HEK293 (cell line): ENCODE results near the gene RMDN3.

Experiments
- CTCF ChIA-PET: fragments of 350-600 bp; formaldehyde crosslinking; extraction: SDS; loops from one replicate; lab custom pipeline; 2021; ENCODE audit warnings: antibody characterized with exemption; lab: Yijun Ruan, JAX
- POLR2A ChIA-PET: fragments of 300-600 bp; formaldehyde crosslinking; extraction: SDS; loops from one replicate; lab custom pipeline; 2020; ENCODE audit warnings: antibody characterized with exemption, inconsistent platforms; lab: Yijun Ruan, JAX
- H3K27ac ChIP-seq: fragments of 200-500 bp; sonication (Bioruptor generic); 2 replicates; pipeline ENCODE4 v1.5.1; 2014; ENCODE audit warnings: low read depth, low read length, control low read depth, inconsistent platforms; ENCODE audit errors: extremely low read depth
- H3K36me3 ChIP-seq, 2 experiments: fragments of 200-500 bp in 1 of 2; sonication (Bioruptor generic) in 1 of 2; 1 replicate in 1 of 2; 2 replicates in 1 of 2; pipeline ENCODE4 v1.5.1; 2014 to 2017; ENCODE audit warnings: inconsistent platforms in 2 of 2, low read length in 2 of 2; ENCODE audit not compliant: control insufficient read depth in 2 of 2, insufficient read depth in 1 of 2
- H3K4me1 ChIP-seq: fragments of 200-500 bp; sonication (Bioruptor generic); 2 replicates; pipeline ENCODE4 v1.5.1; 2014; ENCODE audit warnings: mild to moderate bottlenecking, low read length, inconsistent platforms; ENCODE audit not compliant: control insufficient read depth, insufficient read depth
- H3K4me3 ChIP-seq: 2 replicates; pipeline ENCODE4 v1.5.1; 2011; ENCODE audit warnings: low read depth, mild to moderate bottlenecking, control low read depth, low read length, moderate library complexity
- H3K9me3 ChIP-seq: fragments of 200-500 bp; sonication (Bioruptor generic); 2 replicates; pipeline ENCODE4 v1.5.1; 2014; ENCODE audit warnings: low read depth, low read length, inconsistent platforms; ENCODE audit not compliant: control insufficient read depth, insufficient read depth
- BCL11B ChIP-seq: fragments of 450-650 bp; formaldehyde crosslinking; IDR thresholded peaks from 2 replicates; pipeline ENCODE4 v1.5.1; 2016; ENCODE audit warnings: low read depth, missing biosample characterization, missing genetic modification characterization
- BCL6B ChIP-seq: fragments of 450-650 bp; formaldehyde crosslinking; IDR thresholded peaks from 2 replicates; pipeline ENCODE4 v1.5.1; 2017; ENCODE audit warnings: missing biosample characterization, missing genetic modification characterization
- FEZF1 ChIP-seq: fragments of 450-650 bp; formaldehyde crosslinking; IDR thresholded peaks from 2 replicates; pipeline ENCODE4 v1.5.1; 2016; ENCODE audit warnings: missing biosample characterization, missing genetic modification characterization
- KLF7 ChIP-seq: fragments of 450-650 bp; formaldehyde crosslinking; IDR thresholded peaks from 2 replicates; pipeline ENCODE4 v1.5.1; 2016; ENCODE audit warnings: missing biosample characterization, missing genetic modification characterization, borderline replicate concordance
- PRDM6 ChIP-seq: fragments of 450-650 bp; formaldehyde crosslinking; IDR thresholded peaks from 2 replicates; pipeline ENCODE4 v1.5.1; 2017; ENCODE audit warnings: missing biosample characterization, missing genetic modification characterization
- TCF7L2 ChIP-seq: IDR thresholded peaks from 2 replicates; pipeline ENCODE4 v1.6.1; 2011; ENCODE audit warnings: low read depth, mild to moderate bottlenecking, inconsistent platforms, low read length, moderate library complexity, borderline replicate concordance
- ZNF114 ChIP-seq: fragments of 450-650 bp; formaldehyde crosslinking; IDR thresholded peaks from 2 replicates; pipeline ENCODE4 v1.5.0; 2017; ENCODE audit warnings: missing biosample characterization, missing genetic modification characterization
- ZNF138 ChIP-seq: fragments of 450-650 bp; formaldehyde crosslinking; IDR thresholded peaks from 2 replicates; pipeline ENCODE4 v1.5.1; 2016; ENCODE audit warnings: missing biosample characterization, missing genetic modification characterization, borderline replicate concordance
- ZNF362 ChIP-seq: fragments of 450-650 bp; formaldehyde crosslinking; IDR thresholded peaks from 2 replicates; pipeline ENCODE4 v1.5.1; 2016; ENCODE audit warnings: missing biosample characterization, missing genetic modification characterization
- ZNF37A ChIP-seq: fragments of 450-650 bp; IDR thresholded peaks from 2 replicates; pipeline ENCODE4 v1.5.1; 2018; ENCODE audit warnings: missing biosample characterization, missing genetic modification characterization
- ZNF488 ChIP-seq: fragments of 450-650 bp; formaldehyde crosslinking; IDR thresholded peaks from 2 replicates; pipeline ENCODE4 v1.5.1; 2016; ENCODE audit warnings: missing biosample characterization, missing genetic modification characterization
- ZNF529 ChIP-seq: fragments of 450-650 bp; formaldehyde crosslinking; IDR thresholded peaks from 2 replicates; pipeline ENCODE4 v1.5.1; 2017; ENCODE audit warnings: missing genetic modification characterization, missing biosample characterization; ENCODE audit not compliant: insufficient replicate concordance
- ZNF580 ChIP-seq: fragments of 450-650 bp; formaldehyde crosslinking; IDR thresholded peaks from 2 replicates; pipeline ENCODE4 v1.5.1; 2016; ENCODE audit warnings: missing biosample characterization, missing genetic modification characterization
- ZNF645 ChIP-seq: fragments of 450-650 bp; formaldehyde crosslinking; IDR thresholded peaks from 2 replicates; pipeline ENCODE4; 2016; ENCODE audit warnings: missing biosample characterization, missing genetic modification characterization
- ZNF707 ChIP-seq: fragments of 450-650 bp; formaldehyde crosslinking; IDR thresholded peaks from 2 replicates; pipeline ENCODE4 v1.5.1; 2016; ENCODE audit warnings: missing biosample characterization, missing genetic modification characterization
- ZNF76 ChIP-seq: fragments of 450-650 bp; formaldehyde crosslinking; IDR thresholded peaks from 2 replicates; pipeline ENCODE4; 2016; ENCODE audit warnings: low read depth, missing biosample characterization, missing genetic modification characterization, borderline replicate concordance
- ZNF791 ChIP-seq: fragments of 450-650 bp; formaldehyde crosslinking; IDR thresholded peaks from 2 replicates; pipeline ENCODE4 v1.5.1; 2016; ENCODE audit warnings: missing biosample characterization, missing genetic modification characterization
- ZXDB ChIP-seq: fragments of 450-650 bp; formaldehyde crosslinking; IDR thresholded peaks from 2 replicates; pipeline ENCODE4 v1.5.1; 2016; ENCODE audit warnings: missing biosample characterization, missing genetic modification characterization

Gene RMDN3

GRCh38 chr15:40743485-40743901 is 11.6 kb downstream of the RMDN3 start:
- ChIA-PET POLR2A (no interaction called here), CTCF (interaction anchor here (1.3 to 2.0 kb wide), 2 partner anchors 39 to 151 kb away, joined by 5 read pairs; partner anchors contain the start of gene VPS18)
- H3K9me3 ChIP-seq, result no peaks in the 10 kb centered on the region
- no peak overlapping the region for H3K4me3 ChIP-seq
- peaks cover 16 to 69% of the 10 kb centered on the region in 2 experiments; a peak in 2 of 3 replicates for H3K36me3 ChIP-seq
- TF ChIP-seq ZNF791 (tag by site-specific recombination) (no peak), BCL6B (tag by site-specific recombination) (no peak)
- no peak overlapping the region for H3K27ac ChIP-seq
- H3K4me1 ChIP-seq, result no peaks in the 10 kb centered on the region

- H3K4me3 ChIP-seq, result no peak overlapping the region
- H3K9me3 ChIP-seq, result no peaks in the 10 kb centered on the region
- no peak overlapping the region for H3K27ac ChIP-seq
- H3K4me1 ChIP-seq, result no peaks in the 10 kb centered on the region
- ChIA-PET CTCF (interaction anchor here (0.5 to 1.4 kb wide), 3 partner anchors 10 to 83 kb away, joined by 3 to 6 read pairs (median 4); no protein-coding TSS in a partner anchor), POLR2A (interaction anchor here (0.8 to 0.9 kb wide), 2 partner anchors 8 to 25 kb away, joined by 3 read pairs; no protein-coding TSS in a partner anchor)
- H3K36me3 ChIP-seq, result peaks cover 22 to 93% of the 10 kb centered on the region in 2 experiments; a peak in 2 of 3 replicates
- no peak for TF ChIP-seq ZNF580 (tag by site-specific recombination)
- TF ChIP-seq ZNF362 (tag by site-specific recombination), result no peak
- no peak for TF ChIP-seq PRDM6 (tag by site-specific recombination)
- no peak for TF ChIP-seq ZNF76 (tag by site-specific recombination)
- TF ChIP-seq ZNF529 (tag by site-specific recombination), result no peak
- TF ChIP-seq ZNF707 (tag by site-specific recombination), result no peak
- TF ChIP-seq ZXDB, result no peak
- no peak for TF ChIP-seq ZNF488 (tag by site-specific recombination)
- no peak for TF ChIP-seq ZNF37A (tag by site-specific recombination)
- no peak for TF ChIP-seq FEZF1 (tag by site-specific recombination)
- no peak for TF ChIP-seq BCL11B
- TF ChIP-seq ZNF138 (tag by site-specific recombination), result no peak
- TF ChIP-seq ZNF114 (tag by site-specific recombination), result no peak
- TF ChIP-seq ZNF645 (tag by site-specific recombination), result no peak
- no peak for TF ChIP-seq KLF7 (tag by site-specific recombination)
- TF ChIP-seq TCF7L2, result no peak
Measured at GRCh38 chr15:40739854-40740253, 15.2 kb downstream of the RMDN3 start.
